ENCODE data around the gene NAPB.

NAPB gene

DNA sequence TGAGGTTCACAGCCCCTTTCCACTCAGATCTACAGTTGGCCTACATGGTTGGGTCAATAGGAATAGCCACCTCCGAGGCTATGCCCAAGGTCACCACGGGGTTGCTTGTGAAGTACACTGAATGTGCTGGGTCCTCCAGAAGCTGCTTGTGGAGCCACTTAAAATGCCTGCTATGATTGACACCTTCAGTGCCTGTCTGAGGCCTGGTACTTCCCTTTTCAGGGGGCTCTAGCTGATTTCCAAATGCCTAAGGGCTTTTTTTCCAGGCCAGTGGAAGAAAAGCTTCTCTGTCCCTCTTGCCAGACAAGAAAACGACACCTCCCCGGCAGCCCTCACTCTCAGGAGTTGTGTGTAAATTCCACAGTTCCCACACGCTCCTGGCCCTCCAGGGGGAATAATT is 77.0 kb downstream of the NAPB start:
- no peak for DNase-seq (ENCODE audit: low spot score)

DNA sequence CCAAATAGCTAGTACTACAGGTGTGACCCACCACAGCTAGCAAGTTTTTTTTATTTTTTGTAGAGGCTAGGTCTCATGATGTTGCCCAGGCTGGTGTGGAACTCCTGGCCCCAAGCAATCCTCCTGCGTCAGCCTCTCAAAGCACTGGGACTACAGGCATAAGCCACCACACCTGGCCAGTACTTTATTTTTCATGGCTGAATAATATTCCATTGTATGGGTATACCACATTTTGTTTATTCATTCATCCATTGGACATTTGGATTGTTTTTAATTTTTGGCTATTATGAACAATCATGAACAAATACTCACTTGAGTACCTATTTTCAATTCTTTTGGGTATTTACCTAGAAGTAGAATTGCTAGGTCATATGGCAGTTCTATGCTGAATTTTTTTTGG is 77.7 kb downstream of the NAPB start:
- no peak for DNase-seq (ENCODE audit: low spot score)

DNA sequence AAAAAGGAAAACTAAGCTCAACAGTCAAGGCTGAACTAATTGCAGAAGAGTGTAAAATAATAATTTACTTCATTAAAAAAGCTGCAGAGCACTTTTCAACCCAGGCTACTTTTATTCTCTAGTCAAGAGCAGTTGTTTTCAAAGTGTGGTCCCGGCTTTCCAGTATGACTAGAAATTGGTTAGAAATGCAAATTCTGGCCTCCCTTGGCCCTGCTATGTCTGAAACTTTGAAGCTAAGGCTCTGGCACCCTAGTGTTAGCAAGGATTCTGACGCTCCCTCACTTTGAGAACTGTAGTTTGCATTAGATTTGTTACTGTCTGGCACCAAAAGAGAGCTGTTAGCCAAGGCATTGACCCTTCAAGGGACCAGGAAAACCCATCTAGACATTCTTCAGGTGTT is 80.2 kb downstream of the NAPB start:
- no peak for DNase-seq (ENCODE audit: low spot score)

DNA sequence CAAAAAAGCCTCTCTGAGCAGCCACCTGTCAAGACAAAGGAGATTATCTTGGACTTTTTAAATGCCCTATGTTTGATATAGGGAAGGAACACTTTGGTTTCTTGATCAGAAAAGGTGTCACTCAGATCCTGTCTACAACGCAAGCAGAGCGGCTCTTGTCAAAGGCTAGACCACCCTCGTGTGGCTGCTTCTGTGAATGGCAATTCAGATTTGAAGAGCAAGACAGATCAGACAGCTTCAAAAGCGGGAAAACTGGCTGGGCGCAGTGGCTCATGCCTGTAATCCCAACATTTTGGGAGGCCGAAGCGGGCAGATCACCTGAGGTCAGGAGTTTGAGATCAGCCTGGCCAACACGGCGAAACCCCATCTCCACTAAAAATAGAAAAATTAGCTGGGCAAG is 80.8 kb downstream of the NAPB start:
- DNase-seq (ENCODE audit: low spot score): peak; percentile 77

DNA sequence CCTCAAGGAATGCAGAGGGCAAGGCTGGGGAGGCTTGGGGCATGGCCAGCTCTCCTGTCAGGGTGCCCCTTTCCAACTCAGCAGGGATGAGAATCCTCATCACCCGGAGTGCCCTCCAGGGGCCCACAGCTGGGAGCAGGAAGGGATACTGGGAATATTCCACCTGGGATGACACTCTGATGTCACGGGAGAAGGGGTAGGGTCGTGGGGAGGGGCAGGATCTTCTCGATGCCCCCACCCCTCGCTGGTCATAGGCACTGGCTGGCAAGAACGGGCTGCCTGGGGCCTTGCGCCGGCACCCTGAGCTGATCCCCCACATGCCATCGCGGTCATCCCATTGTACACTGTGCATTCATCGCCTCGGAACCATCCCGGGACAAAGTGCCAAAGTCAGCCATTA is 81.3 kb downstream of the NAPB start:
- no peak for DNase-seq (ENCODE audit: low spot score)

DNA sequence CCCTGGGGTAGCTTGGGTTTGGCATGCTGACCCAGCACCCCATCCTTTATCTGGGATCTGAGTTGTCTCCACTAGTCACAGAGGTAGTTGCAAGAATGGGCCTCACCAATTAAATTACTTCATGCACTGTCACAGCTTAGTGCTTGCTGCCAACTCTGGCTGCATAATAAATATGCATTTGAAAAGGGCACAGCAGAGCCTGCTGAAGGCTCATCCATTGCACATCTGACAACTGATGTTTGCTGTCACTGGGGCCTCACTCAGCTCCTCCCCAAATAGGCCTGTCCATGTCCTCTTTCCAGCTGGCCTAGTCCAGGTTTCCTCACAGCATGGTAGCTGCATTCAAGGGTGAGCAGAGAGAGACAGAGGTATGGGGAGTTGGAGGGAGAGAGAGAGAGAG is 84.0 kb downstream of the NAPB start:
- no peak for DNase-seq (ENCODE audit: low spot score)

DNA sequence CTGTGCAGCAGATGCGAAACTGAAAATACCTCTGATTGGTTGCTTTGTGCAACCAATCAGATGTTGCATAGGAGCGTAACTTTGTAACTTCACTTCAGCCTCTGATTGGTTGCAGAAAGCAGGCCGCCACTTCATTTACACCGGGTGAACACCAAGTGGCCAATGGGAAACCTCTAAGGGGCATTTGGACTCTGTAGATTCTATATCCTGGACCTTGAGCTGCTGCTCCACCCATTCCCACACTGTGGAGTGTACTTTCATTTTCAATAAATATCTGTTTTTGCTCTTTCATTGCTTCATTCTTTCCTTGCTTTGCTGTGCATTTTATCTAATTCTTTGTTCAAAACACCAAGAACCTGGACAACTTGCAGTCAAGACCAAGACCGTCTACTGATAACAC is 84.8 kb downstream of the NAPB start:
- no peak for DNase-seq (ENCODE audit: low spot score)

DNA sequence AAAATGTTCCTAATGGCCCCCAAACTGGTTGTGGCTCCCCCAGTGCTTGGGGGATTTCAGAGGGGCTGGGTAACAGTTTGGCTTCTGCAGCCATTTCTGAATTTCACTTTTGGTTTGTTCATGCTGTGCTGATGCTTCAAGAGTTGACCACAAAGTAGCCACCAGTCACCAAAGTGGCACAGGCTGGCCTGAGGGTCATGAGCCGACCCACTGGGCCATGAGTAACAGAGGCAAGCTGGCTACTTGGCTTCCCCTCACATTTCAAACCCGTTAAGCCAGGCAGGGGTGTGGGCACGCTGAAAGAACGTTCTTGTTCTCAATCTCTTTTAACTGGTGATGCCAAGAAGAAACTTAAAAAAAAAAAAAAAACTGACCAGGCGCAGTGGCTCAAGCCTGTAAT is 85.8 kb downstream of the NAPB start:
- no peak for DNase-seq (ENCODE audit: low spot score)

DNA sequence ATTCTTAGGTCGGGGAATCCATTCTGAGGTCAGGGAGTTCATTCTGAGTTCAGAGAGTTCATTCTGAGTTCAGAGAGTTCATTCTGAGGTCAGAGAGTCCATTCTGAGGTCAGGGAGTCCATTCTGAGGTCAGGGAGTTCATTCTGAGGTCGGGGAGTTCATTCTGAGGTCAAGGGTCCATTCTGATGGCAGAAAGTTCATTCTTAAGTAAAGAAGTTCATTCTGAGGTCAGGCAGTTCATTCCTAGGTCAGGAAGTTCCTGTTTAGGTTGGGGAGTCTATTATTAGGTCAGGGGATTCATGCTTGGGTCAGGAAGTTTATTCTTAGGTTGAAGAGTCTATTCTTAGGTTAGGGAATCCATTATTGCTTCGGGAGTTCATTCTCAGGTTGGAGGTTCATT is 87.2 kb downstream of the NAPB start:
- DNase-seq (ENCODE audit: low spot score): no peak

DNA sequence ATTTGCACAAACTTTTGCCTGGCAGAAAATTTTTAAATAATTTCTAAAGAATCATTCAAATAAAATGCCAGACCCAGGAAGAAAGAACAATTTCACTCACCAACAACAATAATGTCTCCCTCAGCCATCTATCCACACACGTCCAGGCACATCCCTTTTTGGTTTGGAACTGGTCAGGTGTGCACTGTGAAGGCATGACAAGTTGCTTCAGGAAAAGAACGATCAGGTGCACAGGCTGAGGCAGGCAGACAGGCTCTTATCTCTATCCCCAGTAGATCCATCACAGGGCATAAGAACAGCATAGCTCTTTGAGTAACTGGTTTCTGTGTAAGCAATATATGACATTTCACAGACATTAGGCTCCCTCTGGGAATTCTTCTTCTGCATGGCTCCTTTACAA is 88.8 kb downstream of the NAPB start:
- no peak for DNase-seq (ENCODE audit: low spot score)

DNA sequence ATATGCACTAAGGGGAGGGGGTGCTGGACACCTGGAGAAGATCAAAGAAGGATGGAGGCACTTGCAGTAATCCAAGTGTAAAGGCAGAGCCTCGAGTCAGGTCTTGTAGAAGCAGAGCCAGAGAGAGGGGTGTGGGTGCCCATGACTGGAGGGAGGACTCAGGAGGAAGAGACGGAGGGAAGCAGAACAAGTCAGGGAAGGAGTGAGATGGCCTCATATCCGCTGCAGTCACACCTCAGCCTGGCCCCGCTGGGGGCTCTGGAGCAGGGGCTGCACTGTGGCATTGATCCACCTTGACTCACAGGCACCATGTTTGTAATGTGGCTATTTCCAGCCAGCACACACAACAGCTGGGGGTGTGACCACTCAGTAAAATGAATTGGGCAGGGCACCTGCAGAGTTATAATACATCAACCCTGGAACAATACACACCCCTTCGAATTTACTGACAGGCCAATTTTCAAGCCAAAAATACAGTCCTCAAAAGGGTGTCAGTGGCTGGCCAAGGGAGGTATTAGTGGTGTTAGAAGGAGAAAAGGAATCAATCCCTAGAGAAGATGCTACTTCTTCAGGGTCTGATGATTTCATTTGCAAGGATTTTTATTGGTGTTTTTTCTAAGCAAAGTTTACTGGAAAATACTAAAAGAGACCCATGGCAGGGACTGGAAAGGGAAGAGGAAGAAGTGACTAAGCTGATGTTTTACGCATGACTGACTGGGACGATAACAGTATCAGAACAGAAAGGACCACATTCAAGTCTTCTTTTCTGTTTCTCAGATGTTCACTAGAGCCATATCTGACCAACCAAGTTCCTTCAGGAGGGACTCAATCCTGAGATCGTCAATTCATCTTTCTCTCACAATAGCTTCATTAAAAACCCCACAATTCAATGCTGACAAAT is 89.6 kb downstream of the NAPB start:
- DNase-seq (ENCODE audit: low spot score): no peak

DNA sequence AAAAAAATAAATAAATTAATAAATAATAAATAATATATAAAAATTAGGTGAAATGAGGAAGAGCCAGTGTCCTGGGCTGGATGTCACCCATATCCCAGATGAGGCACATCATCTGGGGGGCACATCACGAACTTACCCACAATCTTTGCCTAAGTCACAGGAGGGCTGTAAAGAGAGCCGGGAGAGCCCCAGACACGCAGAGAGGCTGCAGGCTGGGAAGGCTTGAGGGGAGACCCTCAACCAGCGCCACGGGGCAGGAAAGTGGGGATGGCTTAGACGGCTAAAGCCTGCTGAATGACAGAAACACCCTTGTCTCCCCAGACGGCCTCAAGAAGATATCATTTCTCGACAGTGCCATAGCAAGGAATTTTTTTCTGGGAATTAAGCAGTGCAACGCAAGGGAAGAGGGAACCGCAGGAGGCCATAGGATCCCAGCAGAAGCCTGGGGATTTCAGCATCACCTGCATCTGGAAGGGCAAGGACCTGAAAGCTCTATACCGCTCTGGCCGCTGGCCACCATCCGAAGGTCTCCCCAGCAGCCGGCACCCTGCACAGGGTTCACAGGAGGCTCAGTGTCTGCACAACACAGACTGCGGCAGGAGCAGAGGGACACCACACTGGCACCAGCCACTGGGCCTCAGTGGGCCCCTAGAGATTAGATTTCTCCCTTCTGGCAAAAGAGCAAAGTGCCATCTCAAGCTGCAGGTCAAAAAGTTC is 93.5 kb downstream of the NAPB start:
- no peak for DNase-seq (ENCODE audit: low spot score)

DNA sequence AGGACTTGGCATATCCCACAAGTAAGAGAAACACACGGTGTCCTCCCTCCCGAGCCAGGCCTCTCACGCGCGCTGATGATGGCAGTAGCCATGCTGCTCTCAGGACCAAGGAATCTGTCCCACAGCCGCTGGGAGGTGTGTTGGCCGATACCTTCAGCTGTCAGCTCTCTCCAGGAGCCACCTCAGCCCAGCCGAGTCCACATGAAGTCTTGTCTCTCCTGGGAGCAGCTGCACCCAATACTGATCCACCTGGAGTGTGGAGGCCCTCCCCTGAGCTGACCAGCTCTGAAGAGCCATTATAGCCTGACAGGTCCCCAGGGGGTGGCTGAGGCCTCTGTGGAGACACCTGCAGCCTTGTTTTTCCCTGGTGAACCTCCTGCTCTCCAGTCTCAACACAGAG is 94.5 kb downstream of the NAPB start:
- no peak for DNase-seq (ENCODE audit: low spot score)

DNA sequence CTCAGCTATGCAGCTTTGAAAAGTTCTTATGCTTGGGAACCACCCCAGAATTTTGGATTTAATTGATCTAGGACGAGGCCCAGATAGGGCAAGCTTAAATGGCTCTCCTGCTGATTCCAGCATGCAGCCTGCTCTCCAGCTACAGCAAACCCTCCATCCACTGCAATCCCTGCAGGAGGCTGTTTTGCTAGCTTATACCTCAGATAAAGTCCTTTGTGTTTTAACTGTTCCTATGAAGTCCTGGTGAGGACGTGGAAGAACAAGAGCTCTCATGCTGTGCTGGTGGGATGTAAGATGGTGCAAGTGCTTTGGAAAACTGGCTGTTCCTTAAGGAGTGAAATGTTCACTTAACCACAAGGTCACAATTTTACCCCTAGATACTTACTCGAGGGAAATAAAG is 96.2 kb downstream of the NAPB start:
- DNase-seq (ENCODE audit: low spot score): no peak

Measured in pons (tissue), 1 donor.